ENCODE data around the gene ADH6.

DNA sequence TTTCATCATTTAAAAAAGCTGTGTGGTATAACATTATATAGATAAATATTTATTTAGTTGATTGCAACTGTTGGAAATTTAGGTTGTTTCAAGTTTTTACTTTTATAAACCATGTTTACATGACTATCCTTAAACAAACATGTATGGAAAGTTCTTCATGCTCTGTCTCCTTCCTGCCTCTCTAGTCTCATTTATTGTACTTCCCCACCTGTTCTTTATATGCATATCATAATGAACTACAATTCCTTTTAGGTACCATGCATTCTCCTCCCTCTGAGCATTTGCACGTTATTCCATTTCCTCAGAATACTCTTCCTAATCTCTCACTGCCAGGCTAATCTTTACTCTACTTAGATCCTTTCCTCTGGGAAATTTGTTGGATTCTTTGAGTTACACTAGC, 16.9 kb upstream of the ADH6 start:
- TF ChIP-seq, protein P1, sequence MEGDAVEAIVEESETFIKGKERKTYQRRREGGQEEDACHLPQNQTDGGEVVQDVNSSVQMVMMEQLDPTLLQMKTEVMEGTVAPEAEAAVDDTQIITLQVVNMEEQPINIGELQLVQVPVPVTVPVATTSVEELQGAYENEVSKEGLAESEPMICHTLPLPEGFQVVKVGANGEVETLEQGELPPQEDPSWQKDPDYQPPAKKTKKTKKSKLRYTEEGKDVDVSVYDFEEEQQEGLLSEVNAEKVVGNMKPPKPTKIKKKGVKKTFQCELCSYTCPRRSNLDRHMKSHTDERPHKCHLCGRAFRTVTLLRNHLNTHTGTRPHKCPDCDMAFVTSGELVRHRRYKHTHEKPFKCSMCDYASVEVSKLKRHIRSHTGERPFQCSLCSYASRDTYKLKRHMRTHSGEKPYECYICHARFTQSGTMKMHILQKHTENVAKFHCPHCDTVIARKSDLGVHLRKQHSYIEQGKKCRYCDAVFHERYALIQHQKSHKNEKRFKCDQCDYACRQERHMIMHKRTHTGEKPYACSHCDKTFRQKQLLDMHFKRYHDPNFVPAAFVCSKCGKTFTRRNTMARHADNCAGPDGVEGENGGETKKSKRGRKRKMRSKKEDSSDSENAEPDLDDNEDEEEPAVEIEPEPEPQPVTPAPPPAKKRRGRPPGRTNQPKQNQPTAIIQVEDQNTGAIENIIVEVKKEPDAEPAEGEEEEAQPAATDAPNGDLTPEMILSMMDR (IDR thresholded peaks at IDR 0.05; ENCODE audit: low read depth, low read length, missing input control), result no peak
- TF ChIP-seq, protein P2, sequence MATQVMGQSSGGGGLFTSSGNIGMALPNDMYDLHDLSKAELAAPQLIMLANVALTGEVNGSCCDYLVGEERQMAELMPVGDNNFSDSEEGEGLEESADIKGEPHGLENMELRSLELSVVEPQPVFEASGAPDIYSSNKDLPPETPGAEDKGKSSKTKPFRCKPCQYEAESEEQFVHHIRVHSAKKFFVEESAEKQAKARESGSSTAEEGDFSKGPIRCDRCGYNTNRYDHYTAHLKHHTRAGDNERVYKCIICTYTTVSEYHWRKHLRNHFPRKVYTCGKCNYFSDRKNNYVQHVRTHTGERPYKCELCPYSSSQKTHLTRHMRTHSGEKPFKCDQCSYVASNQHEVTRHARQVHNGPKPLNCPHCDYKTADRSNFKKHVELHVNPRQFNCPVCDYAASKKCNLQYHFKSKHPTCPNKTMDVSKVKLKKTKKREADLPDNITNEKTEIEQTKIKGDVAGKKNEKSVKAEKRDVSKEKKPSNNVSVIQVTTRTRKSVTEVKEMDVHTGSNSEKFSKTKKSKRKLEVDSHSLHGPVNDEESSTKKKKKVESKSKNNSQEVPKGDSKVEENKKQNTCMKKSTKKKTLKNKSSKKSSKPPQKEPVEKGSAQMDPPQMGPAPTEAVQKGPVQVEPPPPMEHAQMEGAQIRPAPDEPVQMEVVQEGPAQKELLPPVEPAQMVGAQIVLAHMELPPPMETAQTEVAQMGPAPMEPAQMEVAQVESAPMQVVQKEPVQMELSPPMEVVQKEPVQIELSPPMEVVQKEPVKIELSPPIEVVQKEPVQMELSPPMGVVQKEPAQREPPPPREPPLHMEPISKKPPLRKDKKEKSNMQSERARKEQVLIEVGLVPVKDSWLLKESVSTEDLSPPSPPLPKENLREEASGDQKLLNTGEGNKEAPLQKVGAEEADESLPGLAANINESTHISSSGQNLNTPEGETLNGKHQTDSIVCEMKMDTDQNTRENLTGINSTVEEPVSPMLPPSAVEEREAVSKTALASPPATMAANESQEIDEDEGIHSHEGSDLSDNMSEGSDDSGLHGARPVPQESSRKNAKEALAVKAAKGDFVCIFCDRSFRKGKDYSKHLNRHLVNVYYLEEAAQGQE (IDR thresholded peaks at IDR 0.05), result no peak
- no peak for TF ChIP-seq SP1 (IDR thresholded peaks at IDR 0.05)
- TF ChIP-seq EGR1 (IDR thresholded peaks at IDR 0.05; ENCODE audit: low read depth in 2 of 2), result no peak
- TF ChIP-seq, protein P3, sequence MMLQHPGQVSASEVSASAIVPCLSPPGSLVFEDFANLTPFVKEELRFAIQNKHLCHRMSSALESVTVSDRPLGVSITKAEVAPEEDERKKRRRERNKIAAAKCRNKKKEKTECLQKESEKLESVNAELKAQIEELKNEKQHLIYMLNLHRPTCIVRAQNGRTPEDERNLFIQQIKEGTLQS (IDR thresholded peaks at IDR 0.05), result no peak
- TF ChIP-seq, protein P4, sequence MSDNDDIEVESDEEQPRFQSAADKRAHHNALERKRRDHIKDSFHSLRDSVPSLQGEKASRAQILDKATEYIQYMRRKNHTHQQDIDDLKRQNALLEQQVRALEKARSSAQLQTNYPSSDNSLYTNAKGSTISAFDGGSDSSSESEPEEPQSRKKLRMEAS (IDR thresholded peaks at IDR 0.05), result no peak
- TF ChIP-seq, protein P5, sequence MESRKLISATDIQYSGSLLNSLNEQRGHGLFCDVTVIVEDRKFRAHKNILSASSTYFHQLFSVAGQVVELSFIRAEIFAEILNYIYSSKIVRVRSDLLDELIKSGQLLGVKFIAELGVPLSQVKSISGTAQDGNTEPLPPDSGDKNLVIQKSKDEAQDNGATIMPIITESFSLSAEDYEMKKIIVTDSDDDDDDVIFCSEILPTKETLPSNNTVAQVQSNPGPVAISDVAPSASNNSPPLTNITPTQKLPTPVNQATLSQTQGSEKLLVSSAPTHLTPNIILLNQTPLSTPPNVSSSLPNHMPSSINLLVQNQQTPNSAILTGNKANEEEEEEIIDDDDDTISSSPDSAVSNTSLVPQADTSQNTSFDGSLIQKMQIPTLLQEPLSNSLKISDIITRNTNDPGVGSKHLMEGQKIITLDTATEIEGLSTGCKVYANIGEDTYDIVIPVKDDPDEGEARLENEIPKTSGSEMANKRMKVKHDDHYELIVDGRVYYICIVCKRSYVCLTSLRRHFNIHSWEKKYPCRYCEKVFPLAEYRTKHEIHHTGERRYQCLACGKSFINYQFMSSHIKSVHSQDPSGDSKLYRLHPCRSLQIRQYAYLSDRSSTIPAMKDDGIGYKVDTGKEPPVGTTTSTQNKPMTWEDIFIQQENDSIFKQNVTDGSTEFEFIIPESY (IDR thresholded peaks at IDR 0.05), result no peak
- TF ChIP-seq RXRA (IDR thresholded peaks at IDR 0.05), result no peak
- TF ChIP-seq YY1 (IDR thresholded peaks at IDR 0.05), result no peak
- no peak for TF ChIP-seq TAF1 (conservative IDR thresholded peaks at IDR 0.05)
- TF ChIP-seq GABPA (IDR thresholded peaks at IDR 0.05 in 1 of 2, conservative IDR thresholded peaks at IDR 0.05 in 1 of 2), result no peak
- no peak for TF ChIP-seq RAD21 (IDR thresholded peaks at IDR 0.05)
- TF ChIP-seq JUND (IDR thresholded peaks at IDR 0.05), result no peak
